ENCODE measurements around the gene CCDC70.
"Not testable (repeated sequence)": the region's sequence is repeated elsewhere in the genome, so short reads cannot be mapped to it uniquely, and the experiment has no call there.

CCDC70 gene

DNA sequence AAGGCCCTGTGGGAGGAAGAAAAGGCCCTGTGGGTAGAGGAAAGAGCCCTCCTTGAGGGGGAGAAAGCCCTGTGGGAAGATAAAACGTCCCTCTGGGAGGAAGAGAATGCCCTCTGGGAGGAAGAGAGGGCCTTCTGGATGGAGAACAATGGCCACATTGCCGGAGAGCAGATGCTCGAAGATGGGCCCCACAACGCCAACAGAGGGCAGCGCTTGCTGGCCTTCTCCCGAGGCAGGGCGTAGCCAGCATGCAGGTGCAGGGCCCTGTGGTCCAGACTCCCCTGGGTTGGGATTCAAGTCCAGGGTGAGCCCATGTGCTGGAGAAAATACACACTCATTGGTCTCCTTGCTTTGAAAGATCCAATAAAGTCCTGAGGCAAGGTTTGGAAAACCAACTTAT is 4.1 kb downstream of the CCDC70 start:
- no peak for DNase-seq

DNA sequence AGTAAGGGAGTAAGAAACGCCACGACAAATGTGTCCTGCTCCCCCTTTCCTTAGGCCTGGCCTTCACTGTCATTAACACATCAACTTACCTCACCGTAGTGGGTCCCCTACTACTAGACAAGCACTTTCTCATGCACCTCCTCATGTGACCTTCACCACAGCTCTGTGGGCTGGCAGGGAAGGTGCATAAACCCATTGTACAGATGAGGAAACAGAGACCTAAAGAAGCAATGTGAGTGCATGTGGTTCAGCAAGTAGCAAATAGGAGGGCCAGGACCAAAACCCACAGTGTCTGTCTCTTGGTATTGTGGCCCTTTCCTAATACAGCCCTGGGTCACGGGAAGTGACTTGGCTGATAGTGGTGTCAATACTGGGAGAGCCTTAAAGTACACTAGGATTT is 5.3 kb downstream of the CCDC70 start:
- DNase-seq: no peak

DNA sequence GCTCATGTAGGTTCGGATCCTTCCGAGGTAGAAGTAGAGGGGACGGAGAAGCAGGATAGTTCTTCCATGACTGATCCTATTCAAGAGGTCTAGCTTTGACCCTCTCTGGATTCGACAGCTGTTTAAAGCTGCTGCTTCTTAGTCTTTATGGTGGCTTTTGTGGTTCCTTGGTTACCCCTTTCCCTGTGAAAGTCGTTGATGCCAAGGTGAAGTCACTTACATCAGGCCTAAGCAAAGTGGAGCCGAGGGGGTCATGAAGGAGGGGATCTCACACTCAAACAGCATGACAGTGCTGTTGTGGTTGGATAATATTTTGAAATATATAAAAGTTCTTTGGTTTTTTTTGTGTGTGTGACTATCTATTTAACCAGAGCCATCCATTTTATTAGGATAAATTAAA is 8.1 kb downstream of the CCDC70 start:
- DNase-seq: no peak

GRCh38 chr13:51870616-51871015 is 8.8 kb downstream of the CCDC70 start:
- no peak for DNase-seq

GRCh38 chr13:51873117-51873798 is 11.5 kb downstream of the CCDC70 start:
- DNase-seq: no peak

GRCh38 chr13:51873837-51874236 is 12.1 kb downstream of the CCDC70 start:
- no peak for DNase-seq

DNA sequence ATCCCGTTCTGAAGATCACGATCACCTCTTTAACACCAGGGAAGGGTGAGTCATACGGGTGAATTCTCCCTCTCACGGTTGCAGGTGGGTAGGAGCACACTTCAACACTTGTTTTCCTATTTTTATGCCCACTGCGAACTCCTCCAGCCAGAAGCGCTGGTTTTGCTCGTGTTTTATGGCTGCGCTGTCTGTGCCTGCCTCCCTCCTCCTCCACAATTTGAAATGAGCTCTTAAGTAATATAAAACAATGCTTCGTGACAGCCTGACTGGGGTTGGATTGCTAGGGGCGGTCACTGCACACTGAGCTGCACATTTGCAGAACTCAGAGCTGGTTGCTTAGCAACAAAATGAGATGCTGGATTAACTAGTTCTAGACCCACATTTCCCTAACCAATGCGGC is 12.9 kb downstream of the CCDC70 start:
- peak; percentile 67 to 90 for DNase-seq

GRCh38 chr13:51879133-51879532 is 17.4 kb downstream of the CCDC70 start:
- no peak for DNase-seq

DNA sequence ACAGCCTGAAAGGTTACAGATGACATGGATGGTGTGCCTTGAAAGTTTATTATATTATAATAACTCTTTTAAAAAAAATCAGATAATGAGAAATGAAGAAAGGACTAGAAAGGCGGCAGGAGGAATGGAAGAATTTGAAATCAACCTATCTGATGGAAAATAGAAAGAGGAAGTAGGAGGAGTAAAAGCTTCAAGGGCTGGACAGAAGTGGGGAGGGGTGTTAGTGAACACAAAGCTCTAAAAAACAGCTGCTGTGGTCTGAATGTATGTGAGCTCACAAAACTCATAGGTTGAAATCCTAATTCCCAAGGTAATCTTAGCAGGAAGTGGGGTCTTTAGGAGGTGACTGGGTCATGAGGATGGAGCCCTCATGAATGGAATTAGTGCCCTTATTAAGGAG is 19.5 kb downstream of the CCDC70 start:
- DNase-seq: no peak

GRCh38 chr13:51882570-51883225 is 20.9 kb downstream of the CCDC70 start:
- DNase-seq: no peak

DNA sequence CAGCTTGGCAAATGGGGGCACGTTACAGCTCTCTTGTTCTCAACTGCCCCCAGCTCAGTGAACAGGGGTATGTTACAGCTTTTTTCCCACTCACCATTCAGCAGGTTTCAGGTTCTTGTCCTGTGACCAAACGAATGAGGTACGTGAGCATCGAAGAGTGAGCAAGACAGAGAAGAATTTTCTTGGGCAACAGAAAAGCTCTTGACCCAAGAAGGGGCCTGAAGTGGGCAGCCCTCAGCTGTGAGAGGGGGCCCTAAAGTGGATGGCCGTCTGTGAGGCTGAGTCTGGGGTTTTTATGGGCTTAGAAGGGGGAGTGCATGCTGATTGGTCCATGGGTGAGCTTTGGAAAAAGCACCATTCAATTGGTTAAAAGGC is 21.4 kb downstream of the CCDC70 start:
- DNase-seq: no peak

DNA sequence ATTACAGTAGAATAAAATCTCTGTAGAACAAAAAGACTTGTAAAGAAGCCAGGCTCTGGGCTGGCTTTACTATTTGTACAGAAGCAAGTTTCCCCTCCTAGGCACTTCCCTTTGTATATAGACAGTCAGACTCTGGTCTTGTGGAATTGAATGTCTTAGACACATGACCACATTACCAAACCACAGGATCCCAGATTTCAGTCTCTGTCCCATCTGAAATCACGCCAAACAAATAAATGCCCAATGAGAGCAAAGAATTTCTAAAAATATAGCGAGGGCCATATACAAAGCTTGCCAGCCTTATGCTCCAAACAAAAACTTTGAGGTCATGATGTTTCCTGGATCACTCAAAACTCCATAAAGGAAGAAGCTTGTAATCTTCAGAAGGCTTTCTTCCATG is 23.9 kb downstream of the CCDC70 start:
- DNase-seq: no peak

DNA sequence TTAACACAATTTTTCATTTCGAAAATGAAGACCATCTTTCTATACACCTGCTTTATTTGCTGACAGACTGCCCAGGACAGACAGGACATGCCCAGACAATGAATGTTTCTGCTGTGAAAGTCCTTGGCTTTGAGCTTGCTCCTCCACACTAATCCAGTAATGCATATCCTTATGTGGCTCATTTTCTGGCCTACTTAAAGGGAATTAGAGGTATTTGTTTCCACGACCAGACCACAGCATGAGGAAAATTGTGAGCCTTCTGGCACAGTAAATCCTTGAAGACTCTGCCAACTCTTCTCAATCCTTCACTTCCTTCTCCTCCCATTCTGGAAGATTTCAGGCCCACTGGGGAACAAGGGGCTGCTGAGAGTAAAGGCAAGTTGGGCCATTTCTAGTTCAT is 25.7 kb downstream of the CCDC70 start:
- peak; percentile 94 to 98 for DNase-seq

DNA sequence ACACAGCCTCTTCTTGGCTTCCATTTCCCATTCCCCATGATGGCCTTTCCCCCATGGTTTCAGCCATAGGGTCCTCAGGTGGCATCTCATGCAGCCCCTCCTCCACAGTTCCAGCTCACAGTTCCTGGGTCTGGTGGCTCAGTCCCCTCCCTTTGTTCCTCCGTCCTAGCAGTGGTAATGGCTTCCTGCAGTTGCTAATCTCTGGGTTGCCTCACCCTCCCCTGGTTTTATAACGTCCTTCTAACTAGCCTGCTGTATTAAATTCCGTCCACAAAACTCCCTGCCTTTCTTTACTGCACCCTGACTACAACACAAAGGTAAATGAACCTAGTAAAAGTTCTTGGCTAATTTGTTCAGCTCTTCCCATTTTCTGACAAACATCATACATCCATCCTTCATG is 30.9 kb downstream of the CCDC70 start:
- DNase-seq: no peak

DNA sequence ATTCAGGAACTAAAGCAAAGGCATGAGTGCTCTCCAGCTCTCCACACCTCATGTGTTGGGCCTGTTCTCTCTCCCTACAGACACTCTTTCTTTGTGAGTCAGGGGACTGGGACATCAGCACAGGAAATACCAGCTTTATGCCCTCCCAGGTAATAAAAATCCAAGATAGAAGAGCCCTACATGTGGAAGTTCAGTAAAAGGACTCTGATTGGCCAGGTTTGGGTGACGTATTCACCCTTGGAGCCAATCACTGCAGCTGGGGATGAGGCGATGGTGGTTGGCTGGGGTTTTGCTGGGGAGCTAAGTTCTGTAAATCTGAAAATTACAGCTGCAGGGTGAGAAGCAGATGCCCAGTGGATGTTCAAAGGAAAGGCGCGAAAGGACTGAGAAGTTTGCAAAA is 32.5 kb downstream of the CCDC70 start:
- DNase-seq: no peak

GRCh38 chr13:51895906-51896888 is 34.4 kb downstream of the CCDC70 start:
- peak; percentile 10 to 53 for DNase-seq

DNA sequence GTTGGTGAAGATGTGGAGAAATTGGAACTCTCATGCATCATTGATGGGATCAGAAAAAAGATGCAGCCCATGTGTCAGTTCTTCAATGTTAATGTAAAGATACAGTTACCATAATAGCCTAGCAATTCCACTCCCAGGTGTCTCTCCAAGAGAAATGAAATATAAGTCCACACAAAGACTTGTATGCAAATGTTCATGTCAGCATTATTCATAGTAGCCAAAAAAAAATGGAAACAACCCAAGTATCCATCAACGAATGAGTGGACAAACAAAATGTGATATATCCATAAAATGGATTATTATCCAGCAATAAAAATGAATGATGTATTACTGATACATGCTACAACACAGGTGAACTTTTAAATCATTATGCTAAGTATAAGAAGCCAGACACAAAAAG is 38.7 kb downstream of the CCDC70 start:
- no peak for DNase-seq

- no peak for DNase-seq
Measured at GRCh38 chr13:51902776-51903175, 41.0 kb downstream of the CCDC70 start.

DNA sequence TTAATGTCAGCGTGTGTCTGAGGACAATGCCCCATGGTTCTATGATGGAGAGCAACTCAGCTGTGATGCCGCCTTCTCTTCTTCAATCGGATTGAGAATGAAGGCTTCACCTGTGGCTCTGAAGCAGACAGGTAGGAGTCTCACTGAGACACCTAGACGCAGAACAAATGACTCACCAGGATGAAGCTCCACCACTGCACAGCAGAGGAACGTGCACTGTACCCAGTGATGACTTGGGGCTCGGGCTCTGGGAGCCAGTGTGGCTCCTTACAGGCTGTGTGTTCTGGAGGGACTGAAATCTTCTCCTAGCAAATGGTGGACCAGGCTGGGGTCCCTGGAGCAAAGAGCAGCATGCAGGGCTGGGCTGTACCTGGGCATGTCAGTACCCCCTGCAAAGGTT is 44.0 kb downstream of the CCDC70 start:
- DNase-seq: no peak

DNA sequence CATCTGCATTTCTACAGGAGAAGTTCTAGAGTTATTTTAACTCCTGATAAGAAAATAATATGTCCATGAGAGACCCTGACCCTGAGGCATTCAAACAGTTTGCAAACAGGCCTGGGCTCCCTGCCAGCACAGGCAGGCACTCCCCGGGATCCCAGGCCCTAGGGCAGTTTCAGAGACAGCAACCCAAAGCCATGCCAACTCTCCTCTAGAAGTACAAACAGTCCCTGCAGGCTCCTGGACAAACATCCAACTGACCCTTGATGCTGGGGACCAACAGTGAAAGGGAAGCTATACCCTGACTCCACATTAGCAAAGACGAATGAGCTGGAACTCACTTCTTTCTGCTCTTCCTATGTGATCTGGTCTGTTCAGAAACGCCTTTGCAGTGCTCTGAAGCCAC is 44.8 kb downstream of the CCDC70 start:
- no peak for DNase-seq

- DNase-seq: no peak
Measured at GRCh38 chr13:51907040-51907732, 45.4 kb downstream of the CCDC70 start.

DNA sequence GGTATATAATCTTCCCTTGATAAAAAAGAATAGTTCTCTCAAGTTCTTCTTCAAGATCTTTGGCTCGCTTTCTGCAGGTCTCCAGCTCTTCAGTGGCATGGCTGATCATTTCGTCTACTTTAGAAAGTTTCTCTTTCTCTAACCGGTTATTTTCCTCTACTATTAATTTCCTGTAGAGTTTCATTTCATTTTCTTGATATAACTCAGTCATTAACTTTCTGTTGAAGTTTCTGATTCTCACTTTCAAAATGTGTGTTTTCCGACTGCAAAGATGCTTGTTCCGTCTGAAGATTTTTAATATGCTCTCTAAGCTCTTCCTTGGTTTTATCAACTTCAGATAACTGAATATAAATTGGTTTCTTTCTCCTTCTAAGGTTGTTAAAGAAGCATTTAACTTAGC is 47.5 kb downstream of the CCDC70 start:
- not testable (repeated sequence) for DNase-seq

DNA sequence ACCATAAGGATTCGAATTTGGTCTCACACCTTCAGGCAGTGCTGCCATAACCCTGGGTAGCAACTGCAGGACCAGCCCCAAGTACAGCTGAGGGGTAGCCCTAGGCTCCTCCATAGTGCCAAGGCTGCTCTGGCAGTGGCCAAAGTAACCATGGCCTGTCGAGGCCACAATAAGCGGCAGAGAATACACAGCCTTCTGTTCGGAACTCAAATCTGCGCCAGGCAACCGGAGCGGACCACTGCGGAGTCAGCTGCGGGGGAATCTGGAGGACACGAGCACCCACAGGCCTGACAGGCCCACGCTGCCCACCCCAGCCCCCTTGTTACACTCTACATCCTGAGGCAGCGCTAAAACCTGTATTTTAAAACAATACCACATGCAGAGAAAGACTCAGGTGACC is 48.7 kb downstream of the CCDC70 start:
- no peak for DNase-seq

All from NCI-H524 (cell line).